Testis (tissue), 3 donors: ENCODE results near the gene MCRIP1. TPM values are rescaled to one million over a fixed set of nuclear protein-coding genes. Genes with fewer than 3 reads are reported as not detected.

Experiments used
- DNase-seq: peaks from one replicate; pipeline ENCODE4 v3.0.0-alpha.2; 2019
- H3K27ac ChIP-seq, 2 donors: fragments of 200-600 bp; sonication (generic); one replicate each; pipeline ENCODE4 v1.5.1; 2019
- H3K27me3 ChIP-seq: fragments of 200-600 bp; sonication (generic); one replicate; pipeline ENCODE4 v1.5.1; 2019
- H3K36me3 ChIP-seq: fragments of 200-600 bp; sonication (generic); one replicate; pipeline ENCODE4 v1.5.1; 2017; ENCODE audit warnings: low read depth; ENCODE audit errors: missing control alignments
- H3K4me1 ChIP-seq: fragments of 200-600 bp; sonication (generic); one replicate; pipeline ENCODE4 v1.5.1; 2019
- H3K4me3 ChIP-seq, 2 donors: fragments of 200-600 bp; sonication (generic); one replicate each; pipeline ENCODE4 v1.5.1; 2017 to 2019
- H3K9me3 ChIP-seq: fragments of 200-600 bp; sonication (generic); one replicate; pipeline ENCODE4 v1.5.1; 2017
- POLR2A ChIP-seq: fragments of 450-650 bp; IDR thresholded peaks from one replicate; pipeline ENCODE4 v1.6.1; 2017; ENCODE audit warnings: antibody characterized with exemption, mild to moderate bottlenecking, moderate library complexity
- WGBS, 2 donors: methylation state at CpG; one replicate each; pipeline ENCODE4 v1.1.5; 2018; 5-methylcytosine and 5-hydroxymethylcytosine counted together
- intact Hi-C: fragments of 100-400 bp; cut with DNase I; formaldehyde crosslinking; loops from one replicate; pipeline ENCODE4 v1.15.1; 2023; ENCODE audit warnings: low total_unique reads
- polyA plus RNA-seq: library from polyadenylated mRNA; stranded (reverse); fragments of 350-450 nt; fragmentation: Illumina TruSeq; extraction: RNeasy Lipid Tissue Mini Kit (QIAGEN cat#74804); gene quantifications from one replicate; pipeline ENCODE4 v1.2.3, GENCODE V29; 2014; ENCODE audit warnings: low read depth, low replicate concordance; ENCODE audit not compliant: insufficient read depth
- total RNA-seq, 2 donors: library from RNA; depleted of rRNA; stranded (reverse); fragments of >200 nt; gene quantifications; one replicate each; pipeline ENCODE4 v1.2.3, GENCODE V29; 2016
- TF ChIP-seq, protein P1 (sequence below), 3 experiments: fragments of 450-650 bp in 2 of 3; fragments of 200-600 bp in 1 of 3; sonication (generic) in 1 of 3; IDR thresholded peaks; one replicate each; pipeline ENCODE4 v1.5.1; 2016 to 2019; ENCODE audit warnings: antibody characterized with exemption in 3 of 3, mild to moderate bottlenecking in 2 of 3, moderate library complexity in 1 of 3

Gene MCRIP1
- total and polyA plus RNA-seq, 3 donors from 2014 or later = 160 to 206 (median 181) TPM

DNA sequence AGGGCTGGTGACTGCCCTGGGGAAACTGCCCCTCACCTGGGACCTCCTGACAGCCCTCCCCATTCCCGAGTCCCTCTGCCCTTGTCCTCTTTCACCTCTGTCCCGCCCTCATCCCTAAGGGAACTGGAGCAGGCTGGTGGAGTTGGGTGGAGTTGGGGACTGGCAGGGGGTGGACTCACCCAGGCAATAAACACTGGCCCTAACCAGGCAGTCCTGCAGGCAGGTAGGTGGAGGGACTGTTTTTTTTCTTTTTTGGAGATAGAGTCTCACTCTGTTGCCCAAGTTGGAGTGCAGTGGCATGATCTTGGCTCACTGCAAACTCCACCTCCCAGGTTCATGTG is 17.5 kb downstream of the MCRIP1 start:
- no peaks in the 10 kb centered on the region for H3K4me1 ChIP-seq
- H3K4me3 ChIP-seq = no peak overlapping the region
- H3K27me3 ChIP-seq = no peaks in the 10 kb centered on the region
- no peak for DNase-seq
- WGBS, 2 donors = 72 to 88% methylated on average over 2 of the region's 2 CpGs
- H3K36me3 ChIP-seq = no peaks in the 10 kb centered on the region
- no peak for TF ChIP-seq POLR2A
- TF ChIP-seq, protein P1, sequence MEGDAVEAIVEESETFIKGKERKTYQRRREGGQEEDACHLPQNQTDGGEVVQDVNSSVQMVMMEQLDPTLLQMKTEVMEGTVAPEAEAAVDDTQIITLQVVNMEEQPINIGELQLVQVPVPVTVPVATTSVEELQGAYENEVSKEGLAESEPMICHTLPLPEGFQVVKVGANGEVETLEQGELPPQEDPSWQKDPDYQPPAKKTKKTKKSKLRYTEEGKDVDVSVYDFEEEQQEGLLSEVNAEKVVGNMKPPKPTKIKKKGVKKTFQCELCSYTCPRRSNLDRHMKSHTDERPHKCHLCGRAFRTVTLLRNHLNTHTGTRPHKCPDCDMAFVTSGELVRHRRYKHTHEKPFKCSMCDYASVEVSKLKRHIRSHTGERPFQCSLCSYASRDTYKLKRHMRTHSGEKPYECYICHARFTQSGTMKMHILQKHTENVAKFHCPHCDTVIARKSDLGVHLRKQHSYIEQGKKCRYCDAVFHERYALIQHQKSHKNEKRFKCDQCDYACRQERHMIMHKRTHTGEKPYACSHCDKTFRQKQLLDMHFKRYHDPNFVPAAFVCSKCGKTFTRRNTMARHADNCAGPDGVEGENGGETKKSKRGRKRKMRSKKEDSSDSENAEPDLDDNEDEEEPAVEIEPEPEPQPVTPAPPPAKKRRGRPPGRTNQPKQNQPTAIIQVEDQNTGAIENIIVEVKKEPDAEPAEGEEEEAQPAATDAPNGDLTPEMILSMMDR (IDR thresholded peaks at IDR 0.05) = no peak
- intact Hi-C loops = no loop called here
- no peaks in the 10 kb centered on the region for H3K9me3 ChIP-seq
- no peak overlapping the region for H3K27ac ChIP-seq

DNA sequence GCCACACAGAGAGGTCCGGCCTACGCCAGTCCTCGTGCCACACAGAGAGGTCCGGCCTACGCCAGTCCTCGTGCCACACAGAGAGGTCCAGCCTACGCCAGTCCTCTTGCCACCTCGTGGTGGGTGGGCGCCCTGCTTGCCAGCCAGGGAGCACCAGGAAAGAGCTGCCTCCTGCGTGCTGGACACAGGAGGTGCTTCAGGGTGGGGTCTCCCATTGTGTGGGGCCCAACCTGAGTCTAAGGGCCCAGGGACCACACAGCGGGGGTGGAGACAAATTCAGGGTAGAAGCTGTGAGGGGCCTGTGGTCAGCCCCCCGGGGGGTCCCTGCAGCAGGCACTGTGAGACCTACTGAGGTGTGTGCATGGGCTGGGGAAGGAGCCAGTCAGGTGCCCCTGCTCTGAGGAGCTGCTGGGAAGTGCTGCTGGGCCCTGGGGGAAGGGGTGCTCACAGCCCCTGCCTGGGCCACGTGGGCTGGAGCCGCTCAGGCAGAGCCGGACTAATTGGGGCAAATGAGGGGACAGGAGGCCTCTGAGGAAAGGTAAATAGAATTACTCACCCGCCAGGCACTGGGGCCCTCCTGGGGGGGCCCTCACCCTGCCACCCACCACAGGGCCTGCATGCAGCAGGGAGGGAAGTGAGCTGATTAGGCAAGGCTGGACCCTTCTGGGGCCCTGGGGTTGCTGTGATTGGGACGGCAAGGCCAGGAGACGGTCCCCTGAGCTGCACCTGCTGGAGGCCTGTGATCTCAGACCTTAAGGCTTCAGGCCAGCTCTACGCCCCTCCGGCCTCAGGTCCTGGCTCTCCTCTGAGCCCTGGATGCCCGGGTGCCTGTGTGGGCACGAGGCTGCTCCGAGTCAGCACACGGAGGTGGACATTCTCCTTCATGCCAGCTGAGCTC is 18.1 kb downstream of the MCRIP1 start:
- DNase-seq = no peak
- Histone ChIP-seq H3K27me3 (no peaks in the 10 kb centered on the region), H3K4me1 (no peaks in the 10 kb centered on the region), H3K4me3 (no peak overlapping the region), H3K9me3 (no peaks in the 10 kb centered on the region), H3K27ac (no peak overlapping the region), H3K36me3 (no peaks in the 10 kb centered on the region)
- WGBS, 2 donors = 84 to 90% methylated on average over 7 to 24 of the region's 24 CpGs
- TF ChIP-seq, protein P1 (IDR thresholded peaks at IDR 0.05) = no peak
- TF ChIP-seq POLR2A = no peak
- intact Hi-C loops = no loop called here

- H3K4me3 ChIP-seq = no peak overlapping the region
- no peak for DNase-seq
- TF ChIP-seq, protein P1 (IDR thresholded peaks at IDR 0.05) = no peak
- no peak for TF ChIP-seq POLR2A
- intact Hi-C loops = no loop called here
- H3K27me3 ChIP-seq = no peaks in the 10 kb centered on the region
- no peak overlapping the region for H3K27ac ChIP-seq
- H3K9me3 ChIP-seq = no peaks in the 10 kb centered on the region
- 89 to 93% methylated on average over 34 to 41 of the region's 41 CpGs for WGBS, 2 donors
- no peaks in the 10 kb centered on the region for H3K36me3 ChIP-seq
- H3K4me1 ChIP-seq = no peaks in the 10 kb centered on the region
These were observed 19.0 kb downstream of the MCRIP1 start for GRCh38 chr17:81813861-81814683.

DNA sequence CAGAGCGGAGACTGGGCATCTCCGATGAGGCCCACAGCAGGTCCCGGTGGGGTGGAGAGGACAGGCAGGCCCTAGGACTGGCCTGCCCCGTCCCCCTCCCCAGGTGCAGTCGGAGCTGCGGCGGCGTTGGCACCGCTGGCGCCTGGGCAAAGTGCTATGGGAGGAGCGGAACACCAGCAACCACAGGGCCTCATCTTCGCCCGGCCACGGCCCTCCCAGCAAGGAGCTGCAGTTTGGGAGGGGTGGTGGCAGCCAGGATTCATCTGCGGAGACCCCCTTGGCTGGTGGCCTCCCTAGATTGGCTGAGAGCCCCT is 19.8 kb downstream of the MCRIP1 start:
- Histone ChIP-seq H3K36me3 (no peaks in the 10 kb centered on the region), H3K9me3 (no peaks in the 10 kb centered on the region), H3K27ac (no peak overlapping the region), H3K4me1 (no peaks in the 10 kb centered on the region), H3K27me3 (no peaks in the 10 kb centered on the region), H3K4me3 (no peak overlapping the region)
- TF ChIP-seq, protein P1 (IDR thresholded peaks at IDR 0.05) = no peak
- TF ChIP-seq POLR2A = no peak
- 87 to 100% methylated on average over 2 to 15 of the region's 15 CpGs for WGBS, 2 donors
- no peak for DNase-seq
- intact Hi-C loops = no loop called here
